GM08714 (cell line): ENCODE data around the gene FASTK.

Experiments
- H3K4me3 ChIP-seq: fragments of 200-500 bp; sonication (Bioruptor generic); 2 replicates; pipeline ENCODE4 v1.5.1; 2014; ENCODE audit warnings: mild to moderate bottlenecking, low read length, inconsistent platforms
- ZNF274 ChIP-seq: IDR thresholded peaks from 2 replicates; pipeline ENCODE4 v1.6.1; 2012; ENCODE audit warnings: mild to moderate bottlenecking, low read depth, low read length

FASTK gene

GRCh38 chr7:151095828-151096475 lies 15.3 kb upstream of the FASTK start:
- TF ChIP-seq ZNF274, result no peak
- H3K4me3 ChIP-seq, result no peak overlapping the region

DNA sequence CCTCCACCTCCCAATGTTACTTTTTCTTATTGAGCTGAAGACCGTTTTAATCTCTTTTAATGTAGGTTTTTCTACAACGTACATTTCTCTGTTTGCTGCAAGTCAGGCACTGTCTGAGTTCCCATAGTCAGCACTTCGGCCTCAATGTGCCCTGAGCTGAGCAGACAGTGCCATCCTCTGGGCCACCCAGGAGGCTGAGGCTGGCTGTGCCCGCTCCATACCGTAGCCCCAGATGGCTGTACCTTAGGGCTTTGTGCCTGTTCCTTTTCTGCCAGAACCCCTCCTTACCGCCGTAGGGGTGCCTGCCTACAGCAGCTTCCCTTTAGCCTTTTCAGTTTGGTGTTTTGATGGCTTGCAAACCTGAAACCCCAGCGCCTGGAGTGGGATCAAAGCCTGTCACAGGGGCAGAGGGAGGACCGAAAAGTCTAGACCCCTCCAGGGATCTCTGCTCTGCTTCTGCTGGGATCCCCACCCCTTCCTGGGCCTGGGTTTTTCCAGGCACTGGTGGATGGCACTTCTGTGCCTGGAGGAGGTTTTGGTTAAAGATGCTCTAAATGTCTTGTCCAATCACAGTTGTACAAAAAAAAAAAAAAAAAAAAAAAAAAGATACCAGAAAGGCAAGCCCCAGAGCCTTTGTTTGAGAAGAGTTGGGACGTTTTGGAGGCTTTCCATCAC lies 14.7 kb upstream of the FASTK start:
- no peak for TF ChIP-seq ZNF274
- H3K4me3 ChIP-seq, result no peak overlapping the region

- H3K4me3 ChIP-seq, result no peak overlapping the region
Observed at GRCh38 chr7:151094675-151095074, 14.1 kb upstream of the FASTK start.

GRCh38 chr7:151093748-151094147 lies 13.1 kb upstream of the FASTK start:
- H3K4me3 ChIP-seq, result no peak overlapping the region
- TF ChIP-seq ZNF274, result no peak

More at GRCh38 chr7:151094675-151095074, 14.1 kb upstream of the FASTK start:
- no peak for TF ChIP-seq ZNF274

DNA sequence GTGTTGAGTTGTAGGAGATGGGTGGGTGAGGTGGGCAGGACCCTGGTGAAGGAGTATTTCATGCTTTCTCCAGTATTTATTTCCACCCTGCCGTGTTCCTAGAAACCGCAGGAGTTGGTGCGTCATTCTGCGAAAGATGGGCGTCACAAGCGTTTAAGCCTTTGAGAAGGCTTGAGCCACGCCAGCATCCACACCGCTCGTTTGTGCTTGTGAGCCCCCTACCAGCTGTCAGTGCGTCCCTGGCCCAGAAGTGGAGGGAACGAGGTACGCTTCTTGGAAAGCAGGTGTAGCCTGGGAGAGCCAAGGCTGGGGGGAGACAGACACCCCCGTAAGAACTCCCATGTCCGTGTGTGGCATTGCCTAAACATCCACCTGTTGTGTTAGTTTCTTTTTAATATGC lies 11.4 kb upstream of the FASTK start:
- no peak for TF ChIP-seq ZNF274
- H3K4me3 ChIP-seq, result no peak overlapping the region

GRCh38 chr7:151091431-151091830 lies 10.8 kb upstream of the FASTK start:
- TF ChIP-seq ZNF274, result no peak

DNA sequence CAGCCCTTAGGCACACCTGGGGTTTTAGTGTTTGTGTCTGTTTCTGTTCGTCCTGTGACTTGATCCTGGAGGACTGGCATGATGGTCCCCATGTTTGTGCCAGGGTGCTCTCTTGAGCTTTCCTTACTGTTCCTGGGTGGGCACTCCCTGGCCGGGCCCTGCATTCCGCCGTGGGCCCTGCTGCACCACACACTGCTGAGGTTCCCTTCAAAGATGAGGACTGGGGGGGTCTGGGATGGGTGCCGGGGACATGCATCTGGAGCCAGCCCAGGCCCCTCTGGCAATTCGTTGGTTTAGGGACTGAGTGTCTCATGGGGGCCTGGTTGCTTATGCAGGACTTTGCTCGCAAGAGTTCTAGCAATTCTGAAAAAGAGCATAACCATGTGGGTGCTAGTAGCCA lies 10.4 kb upstream of the FASTK start:
- no peak overlapping the region for H3K4me3 ChIP-seq
- no peak for TF ChIP-seq ZNF274

More at GRCh38 chr7:151091431-151091830, 10.8 kb upstream of the FASTK start:
- no peak overlapping the region for H3K4me3 ChIP-seq

DNA sequence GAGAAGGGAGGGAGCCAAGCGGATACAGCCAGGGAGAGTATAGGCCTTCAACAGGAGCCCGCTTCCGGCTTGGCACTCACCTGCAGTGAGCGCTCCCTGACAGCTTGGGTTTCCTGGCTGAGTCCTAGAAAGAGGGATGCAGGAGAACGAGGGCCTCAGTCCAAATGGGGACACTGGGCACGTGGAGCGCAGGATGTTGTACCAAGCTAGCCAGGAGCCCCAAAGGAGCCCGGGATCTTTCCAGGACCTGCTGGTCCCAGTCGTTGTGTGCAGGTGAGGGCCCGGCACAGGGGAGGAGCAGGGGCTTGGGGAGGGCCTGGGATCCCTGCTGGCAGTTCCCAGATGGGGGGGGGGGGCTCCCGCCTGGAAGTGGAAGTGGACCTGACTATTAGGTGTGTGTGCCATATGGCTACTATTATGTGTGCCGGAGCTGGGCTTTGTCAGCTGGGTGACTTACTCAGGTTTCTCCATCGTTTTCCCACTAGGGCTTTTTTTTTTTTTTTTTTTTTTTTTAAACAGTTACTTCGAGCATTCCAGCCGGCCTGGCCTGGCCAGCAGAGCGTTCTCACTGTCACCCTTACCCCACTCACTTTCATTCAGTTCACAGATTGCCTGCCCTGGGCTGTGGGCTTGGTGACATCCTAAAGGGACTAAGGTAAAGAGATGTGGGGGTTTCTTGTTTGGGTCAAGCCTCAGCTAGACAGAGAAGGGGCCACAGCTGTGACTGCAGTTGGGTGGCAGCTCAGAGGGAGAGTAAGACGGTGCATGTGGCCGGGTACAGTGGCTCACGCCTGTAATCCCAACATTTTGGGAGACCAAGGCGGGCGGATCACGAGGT lies 9.5 kb upstream of the FASTK start:
- no peak for TF ChIP-seq ZNF274
- no peak overlapping the region for H3K4me3 ChIP-seq

DNA sequence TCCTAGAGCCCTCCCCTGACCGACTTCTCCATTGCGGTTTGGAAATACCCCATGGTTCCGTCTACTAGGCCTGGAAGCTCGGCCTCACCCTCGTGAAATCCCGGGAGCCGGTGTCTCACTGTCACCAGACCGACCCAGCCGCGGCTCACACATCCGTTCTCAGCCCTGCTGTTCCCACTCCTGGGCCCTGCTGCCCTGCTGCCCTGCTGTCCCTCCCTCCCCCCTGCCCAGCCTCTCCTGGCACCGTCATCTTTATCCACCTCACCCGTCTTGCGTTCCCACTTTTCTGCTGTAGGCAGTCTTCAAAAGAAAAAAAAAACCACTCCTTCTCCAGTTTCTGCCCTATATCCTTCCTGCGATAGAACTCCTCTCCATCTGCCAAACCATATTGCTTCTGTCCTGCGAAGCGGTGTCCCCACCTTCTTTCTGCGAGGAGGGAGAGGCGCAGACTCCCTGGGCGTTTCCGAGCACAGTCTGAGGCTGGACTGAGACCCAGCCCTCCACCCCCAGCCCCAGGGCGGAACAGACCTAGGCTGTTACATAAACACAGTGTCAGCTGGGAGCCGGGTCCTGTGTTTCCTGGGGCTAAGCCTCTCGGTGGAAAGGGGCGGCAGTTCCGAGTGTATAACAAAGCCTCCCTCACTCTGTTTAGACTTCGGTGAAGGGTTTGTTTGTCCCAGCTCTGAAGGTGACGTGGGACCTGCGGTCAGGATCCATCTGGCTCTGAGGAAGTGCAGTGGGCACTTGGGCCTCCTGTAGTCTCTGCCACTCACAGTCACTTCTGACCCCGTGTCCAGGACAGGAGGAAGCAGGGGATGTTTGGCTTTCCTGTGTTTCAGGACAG lies 8.5 kb upstream of the FASTK start:
- no peak for TF ChIP-seq ZNF274
- peak overlapping the region; percentile 90; the same call in 1 of the 2 replicates for H3K4me3 ChIP-seq

- peak overlapping the region; percentile 90; the same call in 1 of the 2 replicates for H3K4me3 ChIP-seq
- TF ChIP-seq ZNF274, result no peak
Observed at GRCh38 chr7:151088019-151088855, 7.6 kb upstream of the FASTK start.

DNA sequence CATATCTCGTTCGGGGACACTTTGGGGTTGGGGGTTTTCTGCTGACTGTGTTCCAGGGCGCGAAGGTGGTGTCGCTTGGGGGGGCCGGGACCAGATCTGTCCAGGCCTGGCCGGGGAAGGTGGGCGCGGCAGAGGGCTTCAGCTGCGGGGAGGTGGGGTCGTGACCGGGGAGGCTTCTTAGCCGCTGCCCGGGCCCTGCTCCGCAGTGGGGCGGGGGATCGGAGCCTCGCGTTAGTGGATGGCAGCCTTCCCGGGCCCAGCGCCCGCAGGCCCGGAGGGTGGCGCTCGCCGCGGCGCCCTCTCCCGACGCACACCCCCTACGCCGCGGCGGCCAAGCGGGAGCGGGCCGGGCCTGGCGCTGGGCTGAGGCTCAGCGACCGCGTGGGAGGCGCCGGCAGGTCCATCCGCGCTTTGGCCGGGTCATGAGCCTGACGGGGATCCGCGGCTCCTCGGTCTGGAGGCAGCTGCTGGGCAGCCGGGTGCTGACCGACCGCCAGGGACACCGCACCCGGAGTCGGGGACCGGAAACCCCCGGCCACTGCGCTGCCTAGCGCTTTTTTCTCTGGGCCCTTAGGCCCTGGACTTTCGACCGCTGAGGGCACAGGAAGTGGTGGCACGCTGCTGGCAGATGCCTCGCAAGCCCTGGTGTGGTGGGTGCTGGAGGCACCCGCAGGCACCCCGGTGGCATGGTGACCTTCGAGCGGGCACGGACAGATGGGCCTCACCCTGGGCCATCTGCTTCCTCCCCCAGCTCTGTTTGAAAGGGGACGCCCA lies 6.8 kb upstream of the FASTK start:
- TF ChIP-seq ZNF274, result no peak
- H3K4me3 ChIP-seq, result peak overlapping the region; percentile 90

DNA sequence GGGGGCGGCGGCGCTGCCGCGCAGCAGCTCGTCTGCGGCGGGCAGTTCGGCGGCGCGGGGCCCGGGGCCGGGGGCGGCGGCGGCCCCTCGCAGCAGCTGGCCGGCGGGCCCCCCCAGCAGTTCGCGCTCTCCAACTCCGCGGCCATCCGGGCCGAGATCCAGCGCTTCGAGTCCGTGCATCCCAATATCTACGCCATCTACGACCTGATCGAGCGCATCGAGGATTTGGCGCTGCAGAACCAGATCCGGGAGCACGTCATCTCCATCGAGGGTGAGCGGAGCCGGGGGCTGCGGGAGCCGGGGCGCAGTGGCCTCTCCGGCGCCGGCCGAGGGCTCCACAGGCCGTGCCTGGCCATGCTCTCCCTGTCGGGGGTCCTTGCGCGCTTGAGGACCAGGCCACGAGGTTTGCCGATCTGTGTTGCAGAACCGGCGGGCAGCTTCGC lies 6.2 kb upstream of the FASTK start:
- no peak for TF ChIP-seq ZNF274
- peak overlapping the region; percentile 90 for H3K4me3 ChIP-seq
